Measurements from ENCODE around the gene HEXIM2. TPM values are rescaled to one million over a fixed set of nuclear protein-coding genes. Genes with fewer than 3 reads are reported as not detected.

HEXIM2 gene
- total RNA-seq, 1 experiment from 2014 or later: 11.6 TPM

GRCh38 chr17:45127548-45128300, 34.0 kb upstream of the HEXIM2 start:
- DNase-seq (ENCODE audit: low read depth): peak; percentile 41

GRCh38 chr17:45128331-45128730, 33.3 kb upstream of the HEXIM2 start:
- DNase-seq (ENCODE audit: low read depth): no peak

- DNase-seq (ENCODE audit: low read depth): no peak
Observed at GRCh38 chr17:45128989-45129388, 32.7 kb upstream of the HEXIM2 start.

- no peak for DNase-seq (ENCODE audit: low read depth)
Observed at GRCh38 chr17:45129426-45129939, 32.2 kb upstream of the HEXIM2 start.

- DNase-seq (ENCODE audit: low read depth): no peak
Observed at GRCh38 chr17:45129940-45130680, 31.6 kb upstream of the HEXIM2 start.

GRCh38 chr17:45130681-45131615, 30.7 kb upstream of the HEXIM2 start:
- no peak for DNase-seq (ENCODE audit: low read depth)

- DNase-seq (ENCODE audit: low read depth): peak; percentile 31
Observed at GRCh38 chr17:45131616-45132319, 29.9 kb upstream of the HEXIM2 start.

GRCh38 chr17:45132320-45132571, 29.4 kb upstream of the HEXIM2 start, which contains the start of gene PLCD3:
Gene PLCD3, minus strand, starts transcription at chr17:45132515. Its CDS starts 105 bp downstream, at chr17:45132410.
- DNase-seq (ENCODE audit: low read depth): no peak

- peak; percentile 71 for DNase-seq (ENCODE audit: low read depth)
Observed at GRCh38 chr17:45132572-45133463, 28.9 kb upstream of the HEXIM2 start.

- DNase-seq (ENCODE audit: low read depth): peak; percentile 97
Observed at GRCh38 chr17:45135192-45135977, 26.3 kb upstream of the HEXIM2 start, which contains the start of gene ACBD4. Gene ACBD4, plus strand, starts transcription at chr17:45135687. Its CDS starts 458 bp downstream, at chr17:45136145.

- no peak for DNase-seq (ENCODE audit: low read depth)
Observed at GRCh38 chr17:45135978-45136791, 25.5 kb upstream of the HEXIM2 start.

GRCh38 chr17:45136846-45137560, 24.7 kb upstream of the HEXIM2 start:
- no peak for DNase-seq (ENCODE audit: low read depth)

GRCh38 chr17:45137561-45138305, 23.9 kb upstream of the HEXIM2 start:
- DNase-seq (ENCODE audit: low read depth): no peak

GRCh38 chr17:45138911-45139532, 22.7 kb upstream of the HEXIM2 start:
- DNase-seq (ENCODE audit: low read depth): no peak

GRCh38 chr17:45139533-45139920, 22.1 kb upstream of the HEXIM2 start:
- DNase-seq (ENCODE audit: low read depth): no peak

GRCh38 chr17:45143094-45143670, 18.5 kb upstream of the HEXIM2 start:
- no peak for DNase-seq (ENCODE audit: low read depth)

Measured in LHCN-M2 (cell line).